ENCODE results near the gene SMG6. TPM values are rescaled to one million over a fixed set of nuclear protein-coding genes. Genes with fewer than 3 reads are reported as not detected.

Gene SMG6
- total RNA-seq, 2 experiments from 2014 or later = 39.3 to 39.7 TPM

DNA sequence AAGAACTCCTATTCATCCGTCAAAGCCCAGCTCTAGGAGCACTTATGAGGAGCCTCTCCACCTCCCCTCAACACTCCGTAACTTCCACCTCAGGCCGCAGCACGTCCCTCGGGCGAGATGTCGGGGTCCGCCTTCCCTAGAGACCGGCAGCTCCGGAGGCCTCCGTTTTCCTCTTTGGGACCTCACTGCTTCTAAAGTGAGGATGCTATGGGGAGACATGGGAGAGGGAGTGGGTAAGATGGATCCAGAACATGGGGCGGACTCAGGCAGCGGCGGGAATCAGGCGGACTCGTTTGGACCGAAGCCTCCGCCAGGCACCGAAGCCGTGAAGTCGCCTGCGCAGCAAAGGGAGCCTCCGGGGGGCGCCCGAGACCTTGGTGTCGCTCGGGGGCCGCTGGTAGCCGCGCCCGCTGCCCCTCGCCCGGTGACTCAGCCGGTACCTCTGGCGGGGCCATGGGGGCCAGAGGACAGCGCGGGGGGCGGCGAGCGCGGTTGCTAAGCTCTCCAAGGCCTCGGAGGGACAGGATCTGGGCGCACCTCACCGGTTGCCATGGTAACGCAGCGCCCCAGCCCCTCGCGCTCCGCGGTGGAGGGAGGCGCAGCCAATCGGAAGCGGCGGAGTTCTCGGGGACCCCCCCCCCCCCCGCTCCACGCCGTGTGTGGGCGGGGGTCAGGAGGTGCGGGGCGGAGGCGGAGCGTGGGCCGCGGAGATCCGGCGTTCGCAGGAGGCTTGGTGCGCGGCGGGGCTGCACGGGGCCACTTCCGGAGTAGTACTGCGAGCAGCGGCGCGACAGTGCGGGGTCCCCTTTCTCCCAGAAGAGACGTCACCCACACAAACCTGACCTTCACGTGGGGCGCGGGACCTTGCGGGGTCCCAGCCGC, 250.0 kb downstream of the SMG6 start:
- Mint-ChIP-seq H3K9me3 (no peaks in the 10 kb centered on the region), H3K27ac (peak overlapping the region; percentile 83), H3K4me3 (peak overlapping the region; percentile 87), H3K4me1 (ENCODE audit: low read depth) (peaks cover 39% of the 10 kb centered on the region), H3K27me3 (peaks cover 11% of the 10 kb centered on the region), H3K36me3 (ENCODE audit: low read depth) (no peaks in the 10 kb centered on the region)
- Histone ChIP-seq H3K36me3 (ENCODE audit: insufficient read depth, low read length) (no peaks in the 10 kb centered on the region), H3K4me3 (ENCODE audit: low read length) (peak overlapping the region; percentile 54), H3K27me3 (ENCODE audit: control insufficient read depth in 1 of 2, insufficient read depth in 2 of 2, low read length in 2 of 2) (peaks cover 4 to 15% of the 10 kb centered on the region in 2 experiments), H3K4me1 (ENCODE audit: insufficient read depth, low read length) (peaks cover 75% of the 10 kb centered on the region), H3K27ac (ENCODE audit: low read depth in 1 of 2, low read length in 2 of 2) (peak overlapping the region; percentile 48 to 64), H3K9me3 (ENCODE audit: control insufficient read depth in 1 of 2, insufficient read depth in 1 of 2, low read length in 2 of 2) (peaks cover 0 to 6% of the 10 kb centered on the region in 2 experiments)
- DNase-seq (peak; percentile 53 to 94 (median 72)), ATAC-seq (ENCODE audit: poor library complexity) (peak; percentile 28)
- ChIA-PET CTCF (interaction anchor here (0.6 to 7.3 kb wide), 8 partner anchors 12 to 285 kb away, joined by 3 to 83 read pairs (median 6); partner anchors contain the start of gene OVCA2), POLR2A (interaction anchor here (0.7 to 2.6 kb wide), 7 partner anchors 10 to 283 kb away, joined by 3 to 11 read pairs (median 4); partner anchors contain the start of genes SRR and TSR1)
- intact Hi-C loops (cut with DNase I, micrococcal nuclease) = loop anchor here (1.0 to 10.0 kb wide), 9 partner anchors 101 to 349 kb away; partner anchors contain the start of genes MNT (in 1 of the 2), SGSM2 (in 1 of the 2), SMG6 (in 1 of the 2) and SRR (in 1 of the 2)
- TF ChIP-seq, protein P1, sequence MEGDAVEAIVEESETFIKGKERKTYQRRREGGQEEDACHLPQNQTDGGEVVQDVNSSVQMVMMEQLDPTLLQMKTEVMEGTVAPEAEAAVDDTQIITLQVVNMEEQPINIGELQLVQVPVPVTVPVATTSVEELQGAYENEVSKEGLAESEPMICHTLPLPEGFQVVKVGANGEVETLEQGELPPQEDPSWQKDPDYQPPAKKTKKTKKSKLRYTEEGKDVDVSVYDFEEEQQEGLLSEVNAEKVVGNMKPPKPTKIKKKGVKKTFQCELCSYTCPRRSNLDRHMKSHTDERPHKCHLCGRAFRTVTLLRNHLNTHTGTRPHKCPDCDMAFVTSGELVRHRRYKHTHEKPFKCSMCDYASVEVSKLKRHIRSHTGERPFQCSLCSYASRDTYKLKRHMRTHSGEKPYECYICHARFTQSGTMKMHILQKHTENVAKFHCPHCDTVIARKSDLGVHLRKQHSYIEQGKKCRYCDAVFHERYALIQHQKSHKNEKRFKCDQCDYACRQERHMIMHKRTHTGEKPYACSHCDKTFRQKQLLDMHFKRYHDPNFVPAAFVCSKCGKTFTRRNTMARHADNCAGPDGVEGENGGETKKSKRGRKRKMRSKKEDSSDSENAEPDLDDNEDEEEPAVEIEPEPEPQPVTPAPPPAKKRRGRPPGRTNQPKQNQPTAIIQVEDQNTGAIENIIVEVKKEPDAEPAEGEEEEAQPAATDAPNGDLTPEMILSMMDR (IDR thresholded peaks at IDR 0.05) = peak; percentile 56

DNA sequence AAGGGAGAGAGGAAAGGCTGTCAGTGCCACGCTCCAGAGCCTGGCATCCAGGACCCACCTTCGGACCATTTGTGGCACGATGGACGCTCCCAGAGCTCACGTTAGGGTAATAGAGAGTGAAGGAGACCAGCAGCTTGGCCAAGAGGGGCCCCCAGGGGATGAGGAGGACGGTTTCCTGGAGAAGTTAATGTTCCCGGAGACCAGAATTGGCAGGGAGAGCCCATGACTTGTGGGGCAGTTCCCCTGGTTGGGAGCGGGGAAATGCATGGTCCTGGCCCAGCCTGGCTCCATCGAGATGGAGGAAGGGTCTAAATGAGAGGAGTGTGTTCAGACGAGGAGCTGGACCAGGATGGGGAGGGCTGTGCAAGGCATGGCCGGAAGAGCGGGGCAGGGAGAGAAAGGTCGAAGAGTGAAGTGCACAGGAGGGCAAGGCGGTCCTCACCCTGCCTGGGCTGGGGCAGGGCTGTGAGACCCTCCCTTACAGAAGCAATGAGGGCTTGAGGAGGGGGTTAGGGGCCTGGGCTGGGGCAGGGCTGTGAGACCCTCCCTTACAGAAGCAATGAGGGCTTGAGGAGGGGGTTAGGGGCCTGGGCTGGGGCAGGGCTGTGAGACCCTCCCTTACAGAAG, 251.5 kb downstream of the SMG6 start:
- peaks cover 63% of the 10 kb centered on the region for H3K4me1 ChIP-seq (ENCODE audit: insufficient read depth, low read length)
- no peak overlapping the region for H3K27ac ChIP-seq (ENCODE audit: low read depth in 1 of 2, low read length in 2 of 2)
- peaks cover 11% of the 10 kb centered on the region for H3K27me3 Mint-ChIP-seq
- no peaks in the 10 kb centered on the region for H3K9me3 ChIP-seq (ENCODE audit: control insufficient read depth in 1 of 2, insufficient read depth in 1 of 2, low read length in 2 of 2)
- TF ChIP-seq, protein P1 (IDR thresholded peaks at IDR 0.05) = no peak
- peak overlapping the region; percentile 19 for H3K27ac Mint-ChIP-seq
- H3K9me3 Mint-ChIP-seq = no peaks in the 10 kb centered on the region
- H3K4me1 Mint-ChIP-seq (ENCODE audit: low read depth) = peaks cover 40% of the 10 kb centered on the region
- ChIA-PET CTCF (interaction anchor here (1.3 kb wide), 1 partner anchor 193 kb away, joined by 3 read pairs; no protein-coding TSS in a partner anchor), POLR2A (interaction anchor here (0.7 to 1.6 kb wide), 2 partner anchors 193 to 214 kb away, joined by 3 to 4 read pairs; no protein-coding TSS in a partner anchor)
- no peak overlapping the region for H3K4me3 ChIP-seq (ENCODE audit: low read length)
- H3K27me3 ChIP-seq (ENCODE audit: control insufficient read depth in 1 of 2, insufficient read depth in 2 of 2, low read length in 2 of 2) = peaks cover 3 to 11% of the 10 kb centered on the region in 2 experiments
- DNase-seq = no peak
- H3K36me3 ChIP-seq (ENCODE audit: insufficient read depth, low read length) = no peaks in the 10 kb centered on the region
- peak overlapping the region; percentile 80 for H3K4me3 Mint-ChIP-seq
- intact Hi-C loops (cut with DNase I, micrococcal nuclease) = loop anchor here (5.0 to 10.0 kb wide), 6 partner anchors 103 to 350 kb away; partner anchors contain the start of genes MNT (in 1 of the 2), SGSM2 (in 1 of the 2), SMG6 (in 1 of the 2) and SRR (in 1 of the 2)
- ATAC-seq (ENCODE audit: poor library complexity) = no peak
- H3K36me3 Mint-ChIP-seq (ENCODE audit: low read depth) = no peaks in the 10 kb centered on the region

Data from CD4-positive, alpha-beta T cell (primary cell).